H1 (cell line): ENCODE results near the gene MCM5. TPM values are rescaled to one million over a fixed set of nuclear protein-coding genes. Genes with fewer than 3 reads are reported as not detected.

Experiments
- CTCF ChIA-PET: fragments of 300-600 bp; sonication (Branson Sonifier 250); formaldehyde crosslinking; loops from one replicate; lab custom pipeline; 2021; ENCODE audit not compliant: partially characterized antibody; lab: Charles Lee
- POLR2A ChIA-PET: fragments of 300-600 bp; sonication (Branson Sonifier 250); formaldehyde crosslinking; loops from one replicate; lab custom pipeline; 2021; ENCODE audit warnings: inconsistent platforms; ENCODE audit not compliant: partially characterized antibody; lab: Charles Lee
- DNase-seq, 2 experiments: peaks; one replicate each; pipeline versions ENCODE4 v3.0.0 to v3.0.0-alpha.2; 2010 to 2022; ENCODE audit warnings: low spot score in 2 of 2, low read depth in 1 of 2, mixed read lengths in 1 of 2
- FAIRE-seq: peaks from 2 replicates; lab custom pipeline; 2011; peaks lifted over from hg19 to GRCh38; lab: Jason Lieb, UNC
- H2AFZ ChIP-seq: 2 replicates; pipeline ENCODE4 v1.8.1; 2012; ENCODE audit warnings: low read length, inconsistent platforms
- H2AK5ac ChIP-seq: 2 replicates; pipeline ENCODE4 v1.6.1; 2013; ENCODE audit warnings: low read depth, low read length
- H2BK120ac ChIP-seq: replicated peaks from 2 replicates; pipeline ENCODE3; 2013; ENCODE audit warnings: low read depth, low read length, inconsistent platforms
- H2BK12ac ChIP-seq: 2 replicates; pipeline ENCODE4 v1.6.1; 2013; ENCODE audit warnings: low read depth, low read length
- H2BK15ac ChIP-seq: 2 replicates; pipeline ENCODE4 v1.6.1; 2013; ENCODE audit warnings: low read length
- H2BK20ac ChIP-seq: 2 replicates; pipeline ENCODE4 v1.6.1; 2013; ENCODE audit warnings: low read length
- H2BK5ac ChIP-seq: 2 replicates; pipeline ENCODE4 v1.6.1; 2013; ENCODE audit warnings: low read depth, low read length
- H3K14ac ChIP-seq: 2 replicates; pipeline ENCODE4 v1.6.1; 2013; ENCODE audit warnings: inconsistent platforms; ENCODE audit not compliant: insufficient read length
- H3K18ac ChIP-seq: 2 replicates; pipeline ENCODE4 v1.6.1; 2013; ENCODE audit warnings: low read length; ENCODE audit errors: extremely low read depth
- H3K23ac ChIP-seq: 2 replicates; pipeline ENCODE4 v1.6.1; 2013; ENCODE audit warnings: inconsistent platforms; ENCODE audit not compliant: insufficient read length
- H3K23me2 ChIP-seq: 2 replicates; pipeline ENCODE4 v1.6.1; 2013; ENCODE audit warnings: low read depth, low read length
- H3K27ac ChIP-seq: 2 replicates; pipeline ENCODE4 v1.6.1; 2011; ENCODE audit warnings: low read depth, low read length, inconsistent platforms
- H3K27me3 ChIP-seq, 4 experiments: replicated peaks in 1 of 4; 1 replicate in 1 of 4; 2 replicates in 3 of 4; pipeline versions ENCODE4 v1.6.1 to v1.8.1; 2011 to 2013; ENCODE audit warnings: low read length in 3 of 4, mild to moderate bottlenecking in 3 of 4, inconsistent platforms in 2 of 4, mixed read lengths in 2 of 4, moderate library complexity in 1 of 4; ENCODE audit not compliant: control insufficient read depth in 3 of 4, insufficient read depth in 3 of 4; ENCODE audit errors: extremely low read depth in 1 of 4
- H3K36me3 ChIP-seq, 4 experiments: 2 replicates each; pipeline versions ENCODE4 v1.6.1 to v1.8.1; 2011 to 2013; ENCODE audit warnings: mild to moderate bottlenecking in 4 of 4, low read length in 3 of 4, moderate library complexity in 2 of 4, control low read depth in 1 of 4, inconsistent platforms in 1 of 4; ENCODE audit not compliant: insufficient read depth in 4 of 4, control insufficient read depth in 2 of 4
- H3K4ac ChIP-seq: replicated peaks from 2 replicates; pipeline ENCODE3; 2013; ENCODE audit warnings: low read length, low read depth, mixed read lengths, inconsistent platforms; ENCODE audit not compliant: insufficient read length
- H3K4me1 ChIP-seq, 4 experiments: replicated peaks in 1 of 4; 1 replicate in 1 of 4; 2 replicates in 3 of 4; pipeline versions ENCODE4 v1.6.1 to v1.8.1; 2011 to 2013; ENCODE audit warnings: low read length in 3 of 4, inconsistent platforms in 2 of 4, mixed read lengths in 1 of 4; ENCODE audit not compliant: insufficient read depth in 4 of 4, control insufficient read depth in 3 of 4
- H3K4me2 ChIP-seq, 2 experiments: 2 replicates each; pipeline versions ENCODE4 v1.6.1 to v1.8.1; 2011 to 2013; ENCODE audit warnings: low read depth in 2 of 2, low read length in 2 of 2, control low read depth in 1 of 2, inconsistent platforms in 1 of 2, mild to moderate bottlenecking in 1 of 2; ENCODE audit not compliant: insufficient read depth in 1 of 2
- H3K4me3 ChIP-seq, 4 experiments: fragments of 200-600, 300-600 bp in 1 of 4; sonication (generic), shearing (Covaris generic), sonication (Bioruptor Twin) in 1 of 4; 2 replicates each; pipeline versions ENCODE4 v1.5.1 to v1.8.1; 2011 to 2016; ENCODE audit warnings: low read length in 4 of 4, low read depth in 3 of 4, control low read depth in 2 of 4, inconsistent platforms in 2 of 4, mild to moderate bottlenecking in 2 of 4, mixed read lengths in 1 of 4, moderate library complexity in 1 of 4; ENCODE audit not compliant: insufficient read depth in 2 of 4; ENCODE audit errors: extremely low read depth in 1 of 4
- H3K56ac ChIP-seq: replicated peaks from 2 replicates; pipeline ENCODE3; 2013; ENCODE audit warnings: low read depth, mild to moderate bottlenecking, mixed read lengths, low read length, inconsistent platforms; ENCODE audit not compliant: insufficient read length
- H3K79me1 ChIP-seq: 2 replicates; pipeline ENCODE4 v1.6.1; 2013; ENCODE audit warnings: low read depth, low read length, control low read depth
- H3K79me2 ChIP-seq, 2 experiments: 2 replicates each; pipeline versions ENCODE4 v1.6.1 to v1.8.1; 2012 to 2013; ENCODE audit warnings: low read length in 2 of 2, mild to moderate bottlenecking in 2 of 2, inconsistent platforms in 1 of 2; ENCODE audit not compliant: insufficient read depth in 2 of 2, control insufficient read depth in 1 of 2
- H3K9ac ChIP-seq, 4 experiments: replicated peaks in 1 of 4; 1 replicate in 1 of 4; 2 replicates in 3 of 4; pipeline versions ENCODE4 v1.6.1 to v1.8.1; 2011 to 2013; ENCODE audit warnings: low read depth in 3 of 4, low read length in 3 of 4, control low read depth in 2 of 4, mild to moderate bottlenecking in 2 of 4, moderate library complexity in 2 of 4, inconsistent platforms in 1 of 4; ENCODE audit errors: extremely low read depth in 1 of 4
- H3K9me3 ChIP-seq, 2 experiments: 2 replicates each; pipeline versions ENCODE4 v1.6.1 to v1.8.1; 2012 to 2013; ENCODE audit warnings: mild to moderate bottlenecking in 2 of 2, moderate library complexity in 2 of 2, control low read depth in 1 of 2, inconsistent platforms in 1 of 2, low read depth in 1 of 2, low read length in 1 of 2, mixed read lengths in 1 of 2; ENCODE audit not compliant: insufficient read depth in 2 of 2
- H4K20me1 ChIP-seq, 2 experiments: replicated peaks in 1 of 2; 2 replicates each; pipeline versions ENCODE3 to v1.8.1; 2011 to 2013; ENCODE audit warnings: inconsistent platforms in 2 of 2, low read length in 2 of 2, mild to moderate bottlenecking in 1 of 2; ENCODE audit not compliant: insufficient read depth in 2 of 2, control insufficient read depth in 1 of 2
- H4K5ac ChIP-seq: 2 replicates; pipeline ENCODE4 v1.6.1; 2013; ENCODE audit warnings: low read length, low read depth, mixed read lengths, inconsistent platforms; ENCODE audit not compliant: insufficient read length
- H4K8ac ChIP-seq: 2 replicates; pipeline ENCODE4 v1.8.0; 2013; ENCODE audit warnings: mild to moderate bottlenecking, moderate library complexity, low read length, inconsistent platforms; ENCODE audit not compliant: insufficient read depth; ENCODE audit errors: extremely low read depth
- H4K91ac ChIP-seq: replicated peaks from 2 replicates; pipeline ENCODE3; 2013; ENCODE audit warnings: low read length, mixed read lengths, inconsistent platforms; ENCODE audit not compliant: insufficient read length
- E2F6 ChIP-seq: IDR thresholded peaks from 2 replicates; pipeline ENCODE4 v1.6.1; 2012; ENCODE audit warnings: inconsistent platforms
- KDM1A ChIP-seq: fragments of 200-600, 300-600 bp; sonication (generic); IDR thresholded peaks from 2 replicates; pipeline ENCODE4 v1.7.1; 2016; ENCODE audit warnings: mild to moderate bottlenecking, low read length, borderline replicate concordance
- KDM5A ChIP-seq: fragments of 200-600 bp; IDR thresholded peaks from 2 replicates; pipeline ENCODE4 v1.7.1; 2012; ENCODE audit warnings: mild to moderate bottlenecking, low read length, inconsistent platforms, mixed read lengths
- RNF2 ChIP-seq: fragments of 200-900, 300-1000 bp; sonication (generic); IDR thresholded peaks from 2 replicates; pipeline ENCODE4 v1.7.1; 2016; ENCODE audit warnings: borderline replicate concordance, low read depth, mild to moderate bottlenecking, antibody characterized with exemption, low read length; ENCODE audit not compliant: poor library complexity, severe bottlenecking; ENCODE audit errors: missing control alignments
- TEAD4 ChIP-seq: IDR thresholded peaks from 2 replicates; pipeline ENCODE4 v1.6.1; 2012; ENCODE audit warnings: low read depth, low read length, inconsistent platforms, mixed read lengths
- WGBS, 2 experiments: shearing (Covaris generic) in 1 of 2; methylation state at CpG; one replicate each; pipeline versions ENCODE4 v1.1.6 to v1.1.7; 2013 to 2015; ENCODE audit warnings: low lambda C conversion rate in 2 of 2, mixed read lengths in 2 of 2, inconsistent platforms in 1 of 2, low coverage in 1 of 2, missing lambda C conversion rate in 1 of 2; ENCODE audit not compliant: insufficient replicate concordance in 2 of 2, insufficient coverage in 1 of 2, insufficient read length in 1 of 2; ENCODE audit errors: extremely low coverage in 1 of 2, missing lambda C conversion rate in 1 of 2; 5-methylcytosine and 5-hydroxymethylcytosine counted together
- polyA plus RNA-seq, 7 experiments: library from polyadenylated mRNA; depleted of rRNA in 3 of 7; stranded (reverse) in 5 of 7; unstranded in 2 of 7; fragments of >200 nt in 5 of 7; fragments of 200-250 nt in 2 of 7; gene quantifications; 1 replicate in 5 of 7; 2 replicates in 1 of 7; 4 replicates in 1 of 7; pipeline versions ENCODE4 v1.2.1 to v1.2.3, GENCODE V29; 2011 to 2013; ENCODE audit warnings: missing spikeins in 2 of 7, mixed read lengths in 2 of 7
- total RNA-seq: library from RNA; stranded (reverse); fragmentation: NEBNext Ultra II Directional; extraction: Animal tissue kit (Norgen Biotek cat#: 25700); gene quantifications from 2 replicates; pipeline ENCODE4 v1.2.1, GENCODE V29; 2021

Gene MCM5
- total and polyA plus RNA-seq, 2 of the 8 experiments (the other 6 are each of a cell fraction or from before 2014, with no cell fraction given), result 210 to 305 TPM

- Histone ChIP-seq H2BK120ac (no peak overlapping the region), H2BK12ac (no peak overlapping the region), H3K4ac (no peak overlapping the region), H3K18ac (no peak overlapping the region), H2AK5ac (no peak overlapping the region), H3K9ac (no peak overlapping the region), H4K91ac (no peak overlapping the region), H3K4me1 (peaks cover 0 to 9% (median under 1%) of the 10 kb centered on the region in 4 experiments; a peak in 4 of 7 replicates), H3K27me3 (no peaks in the 10 kb centered on the region), H3K4me2 (no peak overlapping the region), H3K36me3 (no peaks in the 10 kb centered on the region), H2AFZ (no peak overlapping the region), H3K79me2 (no peaks in the 10 kb centered on the region), H2BK20ac (no peak overlapping the region), H2BK5ac (no peak overlapping the region), H3K23me2 (peaks cover 13% of the 10 kb centered on the region; the same call in 1 of the 2 replicates), H2BK15ac (no peak overlapping the region), H4K20me1 (peaks cover 2% of the 10 kb centered on the region in 2 experiments), H3K23ac (no peak overlapping the region), H4K8ac (no peak overlapping the region), H3K27ac (no peak overlapping the region), H3K56ac (no peak overlapping the region), H3K9me3 (no peaks in the 10 kb centered on the region), H3K79me1 (no peaks in the 10 kb centered on the region), H3K14ac (no peak overlapping the region), H4K5ac (no peak overlapping the region), H3K4me3 (no peak overlapping the region)
- FAIRE-seq, result no peak
- POLR2A ChIA-PET, result no interaction called here
- DNase-seq, result no peak
- WGBS, 2 experiments, result 82% methylated on average over 3 of the region's 3 CpGs; no CpG with 5 or more reads in 1 of the 2 experiments
- CTCF ChIA-PET, result no interaction called here
- TF ChIP-seq E2F6, result no peak
- TF ChIP-seq RNF2, result no peak
- TF ChIP-seq KDM5A, result no peak
- no peak for TF ChIP-seq TEAD4
- TF ChIP-seq KDM1A, result no peak
Observed at GRCh38 chr22:35440129-35440528, 40.2 kb downstream of the MCM5 start.
